Panc1 (cell line): Measurements from ENCODE around the gene ELP2. TPM values are rescaled to one million over a fixed set of nuclear protein-coding genes. Genes with fewer than 3 reads are reported as not detected.

Source experiments
- ATAC-seq: fragments of 200-7000 bp; cut with Tn5 transposase; 2 replicates; pipeline ENCODE4 v1.9.1; 2020; ENCODE audit warnings: mild to moderate bottlenecking, moderate library complexity
- BruUV-seq: library from RNA; stranded (reverse); fragments of 400-500 nt; replicated peaks from 2 replicates; lab custom pipeline; 2021; lab: Mats Ljungman, UMichigan
- CTCF ChIA-PET: fragments of 300-600 bp; sonication (Branson Sonifier 250); formaldehyde crosslinking; loops from one replicate; lab custom pipeline; 2022; ENCODE audit warnings: antibody characterized with exemption; lab: Charles Lee
- POLR2A ChIA-PET: fragments of 300-600 bp; sonication (Branson Sonifier 250); formaldehyde crosslinking; loops from one replicate; lab custom pipeline; 2022; ENCODE audit warnings: antibody characterized with exemption; lab: Charles Lee
- DNase-seq: peaks from one replicate; pipeline ENCODE4 v3.0.0-alpha.2; 2010; ENCODE audit warnings: low read depth, low spot score
- H3K27ac ChIP-seq: 2 replicates; pipeline ENCODE4 v1.5.1; 2011; ENCODE audit warnings: mild to moderate bottlenecking, low read length, inconsistent platforms
- H3K27me3 ChIP-seq: fragments of 200-500 bp; sonication (Bioruptor generic); 2 replicates; pipeline ENCODE4 v1.6.0; 2014; ENCODE audit warnings: low read length, inconsistent platforms; ENCODE audit not compliant: control insufficient read depth, insufficient read depth
- H3K36me3 ChIP-seq: fragments of 200-500 bp; sonication (Bioruptor generic); 2 replicates; pipeline ENCODE4 v1.5.1; 2014; ENCODE audit warnings: inconsistent platforms, mild to moderate bottlenecking, low read length, moderate library complexity; ENCODE audit not compliant: control insufficient read depth, insufficient read depth
- H3K4me1 ChIP-seq: 2 replicates; pipeline ENCODE4 v1.5.1; 2011; ENCODE audit warnings: inconsistent platforms, mild to moderate bottlenecking, low read length, moderate library complexity; ENCODE audit not compliant: control insufficient read depth, insufficient read depth
- H3K4me3 ChIP-seq, 2 experiments: 2 replicates each; pipeline ENCODE4 v1.5.1; 2011 to 2012; ENCODE audit warnings: low read depth in 2 of 2, low read length in 2 of 2, mild to moderate bottlenecking in 2 of 2, inconsistent platforms in 1 of 2, moderate library complexity in 1 of 2
- H3K9me3 ChIP-seq: fragments of 200-500 bp; sonication (Bioruptor generic); 2 replicates; pipeline ENCODE4 v1.5.1; 2014; ENCODE audit warnings: low read depth, mild to moderate bottlenecking, inconsistent platforms, low read length, moderate library complexity; ENCODE audit not compliant: control insufficient read depth, insufficient read depth
- CTCF ChIP-seq: fragments of 450-650 bp; IDR thresholded peaks from 2 replicates; pipeline ENCODE4 v1.5.1; 2017; ENCODE audit warnings: mild to moderate bottlenecking
- POLR2AphosphoS5 ChIP-seq: IDR thresholded peaks from 2 replicates; pipeline ENCODE4 v1.6.1; 2012; ENCODE audit warnings: mild to moderate bottlenecking, low read depth, low read length, moderate library complexity
- REST ChIP-seq, 2 experiments: IDR thresholded peaks; 2 replicates each; pipeline ENCODE4 v1.6.1; 2011 to 2012; ENCODE audit warnings: low read depth in 2 of 2, control low read depth in 1 of 2, low read length in 1 of 2, mild to moderate bottlenecking in 1 of 2, moderate library complexity in 1 of 2; ENCODE audit not compliant: insufficient read depth in 1 of 2
- SIN3A ChIP-seq: IDR thresholded peaks from 2 replicates; pipeline ENCODE4 v1.6.1; 2012; ENCODE audit warnings: low read depth, mild to moderate bottlenecking, low read length, moderate library complexity, borderline replicate concordance; ENCODE audit not compliant: insufficient read depth
- TCF7L2 ChIP-seq: IDR thresholded peaks from 2 replicates; pipeline ENCODE4 v1.6.1; 2011; ENCODE audit warnings: mild to moderate bottlenecking, low read depth, low read length, inconsistent platforms
- in situ Hi-C: cut with HindIII; loops from 2 replicates; pipeline ENCODE4 v1.10.0; 2016; ENCODE audit warnings: low sequenced_read_pairs, low pct_unique_long_range_greater_than_20kb
- intact Hi-C: fragments of 100-400 bp; cut with micrococcal nuclease; formaldehyde crosslinking; loops from one replicate; pipeline ENCODE4 v1.10.0; 2022; ENCODE audit not compliant: unreplicated experiment
- total RNA-seq: library from RNA; stranded (reverse); gene quantifications from one replicate; pipeline ENCODE4 v1.2.1, GENCODE V29; 2021; ENCODE audit not compliant: unreplicated experiment

ELP2 gene
- total RNA-seq, 1 experiment from 2014 or later = 48.8 TPM

GRCh38 chr18:36217348-36217747 is 87.6 kb downstream of the ELP2 start:
- TF ChIP-seq CTCF = no peak
- H3K27me3 ChIP-seq = no peaks in the 10 kb centered on the region
- DNase-seq = no peak
- no peaks in the 10 kb centered on the region for H3K36me3 ChIP-seq
- BruUV-seq = no TSS peak
- H3K9me3 ChIP-seq = no peaks in the 10 kb centered on the region
- H3K4me1 ChIP-seq = no peaks in the 10 kb centered on the region
- H3K27ac ChIP-seq = no peak overlapping the region
- POLR2A ChIA-PET = no interaction called here
- CTCF ChIA-PET = no interaction called here
- in situ Hi-C loops (no loop called here), intact Hi-C loops (no loop called here)
- ATAC-seq = no peak
- H3K4me3 ChIP-seq = no peak overlapping the region

GRCh38 chr18:36229188-36229587 is 99.5 kb downstream of the ELP2 start:
- ATAC-seq (no peak), DNase-seq (no peak)
- no peaks in the 10 kb centered on the region for H3K36me3 ChIP-seq
- no peaks in the 10 kb centered on the region for H3K27me3 ChIP-seq
- H3K9me3 ChIP-seq = peaks cover 4% of the 10 kb centered on the region; the same call in 1 of the 2 replicates
- H3K4me3 ChIP-seq = no peak overlapping the region
- CTCF ChIA-PET = no interaction called here
- TF ChIP-seq SIN3A = no peak
- TF ChIP-seq TCF7L2 = no peak
- no peak for TF ChIP-seq CTCF
- no peak for TF ChIP-seq POLR2AphosphoS5
- no peak for TF ChIP-seq REST (IDR thresholded peaks at IDR 0.05; ENCODE audit: insufficient read depth in 1 of 2, low read depth in 2 of 2, low read length in 1 of 2)
- H3K4me1 ChIP-seq = no peaks in the 10 kb centered on the region
- no peak overlapping the region for H3K27ac ChIP-seq
- POLR2A ChIA-PET = no interaction called here
- in situ Hi-C loops (no loop called here), intact Hi-C loops (no loop called here)
- no TSS peak for BruUV-seq

Other genes starting within 250 kb of the ELP2 start
- 44.0 TPM for gene RPRD1A, start 62.3 kb upstream of the ELP2 start, total RNA-seq
- gene SLC39A6, start 559 bp upstream of the ELP2 start, total RNA-seq = 47.6 TPM
- gene MOCOS, start 57.6 kb downstream of the ELP2 start, total RNA-seq = 3.0 TPM
- 22.7 TPM for gene FHOD3, start 167.8 kb downstream of the ELP2 start, total RNA-seq